ENCODE results near the gene PDE6G.
"Not testable (repeated sequence)": the region's sequence is repeated elsewhere in the genome, so short reads cannot be mapped to it uniquely, and the experiment has no call there.

The PDE6G gene

GRCh38 chr17:81687770-81688541 is 31.6 kb upstream of the PDE6G start:
- no peak for DNase-seq (ENCODE audit: low read depth)

DNA sequence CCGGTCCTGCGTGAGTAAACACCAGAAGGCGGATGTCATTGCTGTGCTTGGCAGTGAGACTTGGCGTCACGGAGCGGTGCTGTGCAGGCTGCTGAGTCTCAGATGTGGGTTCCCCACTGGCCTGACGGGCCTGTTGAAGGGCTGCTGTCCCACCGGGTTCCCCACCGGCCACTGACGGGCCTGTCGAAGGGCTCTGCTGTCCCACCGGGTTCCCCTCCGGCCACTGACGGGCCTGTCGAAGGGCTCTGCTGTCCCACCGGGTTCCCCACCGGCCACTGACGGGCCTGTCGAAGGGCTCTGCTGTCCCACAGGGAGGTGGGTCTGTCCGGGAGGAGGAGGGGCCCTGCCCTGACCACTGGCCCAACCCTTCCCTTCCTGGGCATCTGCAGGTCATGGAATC is 30.3 kb upstream of the PDE6G start:
- DNase-seq (ENCODE audit: low read depth), result no peak

DNA sequence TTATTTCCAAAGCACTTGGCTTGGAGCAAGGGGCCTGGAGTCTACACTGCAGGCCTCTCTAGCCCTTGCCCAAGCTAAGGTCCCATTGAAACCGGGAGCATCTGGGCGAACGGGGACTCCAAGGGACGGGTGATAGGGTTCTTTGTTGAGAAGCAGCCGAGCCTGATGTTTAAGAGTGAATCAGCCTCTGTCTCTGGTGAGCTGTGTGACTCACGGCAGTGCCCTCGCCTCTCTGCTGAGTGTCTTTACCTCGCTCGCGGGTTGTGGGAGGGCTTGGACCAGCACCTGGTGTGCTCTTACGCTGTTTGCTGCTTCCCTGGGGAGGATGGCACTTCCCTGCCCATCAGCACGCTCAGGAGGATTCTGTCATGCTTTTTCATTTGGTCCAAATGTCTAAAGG is 28.8 kb upstream of the PDE6G start:
- no peak for DNase-seq (ENCODE audit: low read depth)

GRCh38 chr17:81684442-81684911 is 28.1 kb upstream of the PDE6G start:
- DNase-seq (ENCODE audit: low read depth), result no peak

DNA sequence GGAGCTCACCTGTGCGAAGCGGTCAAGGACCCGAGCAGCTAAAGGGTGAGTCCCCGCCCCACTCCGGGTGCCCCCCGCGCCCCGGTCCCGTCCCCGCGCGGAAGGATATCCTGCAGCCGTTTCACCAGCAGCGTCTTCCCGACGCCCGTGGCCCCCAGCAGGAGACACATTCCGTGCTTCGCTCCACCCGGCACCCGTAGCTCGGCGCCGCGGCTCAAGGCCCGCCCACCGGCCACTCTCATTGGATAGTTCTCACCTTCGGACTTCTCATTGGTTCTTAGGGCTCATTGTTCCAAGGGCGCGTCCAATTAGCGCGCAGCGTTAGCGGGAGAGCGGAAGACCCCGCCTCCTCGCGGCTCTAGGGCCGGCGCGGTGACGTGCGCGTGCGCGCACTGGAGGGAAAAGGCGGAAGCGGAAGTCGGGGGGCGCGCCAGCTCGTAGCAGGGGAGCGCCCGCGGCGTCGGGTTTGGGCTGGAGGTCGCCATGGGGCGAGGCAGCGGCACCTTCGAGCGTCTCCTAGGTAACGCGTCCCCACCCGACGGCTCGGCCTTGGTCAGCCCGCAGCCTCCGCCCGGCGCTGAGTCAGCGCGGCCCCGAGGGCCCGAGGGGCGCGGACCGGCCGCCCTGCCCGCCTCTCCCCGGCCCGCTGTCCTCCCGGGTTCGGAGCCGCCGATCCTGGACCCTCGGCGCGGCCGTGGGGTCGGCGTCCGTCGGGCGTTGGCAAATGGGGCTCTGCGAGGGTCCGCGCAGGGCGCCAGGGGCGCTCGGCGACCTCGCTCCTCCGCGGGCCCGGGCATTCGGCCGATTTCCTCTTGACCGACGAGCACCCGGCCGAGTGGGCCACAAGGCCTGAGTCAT is 27.5 kb upstream of the PDE6G start, which contains the start of the genes ARL16 and HGS:
TSS of gene ARL16 (minus strand) at position 214 of the 858 bp plus-strand sequence. CDS start at position 170, 44 bp downstream.
TSS of gene HGS (plus strand) at position 428 of the 858 bp plus-strand sequence. CDS start at position 484, 56 bp downstream.
- DNase-seq (ENCODE audit: low read depth), result peak; percentile 99

GRCh38 chr17:81683208-81683583 is 26.9 kb upstream of the PDE6G start:
- no peak for DNase-seq (ENCODE audit: low read depth)

DNA sequence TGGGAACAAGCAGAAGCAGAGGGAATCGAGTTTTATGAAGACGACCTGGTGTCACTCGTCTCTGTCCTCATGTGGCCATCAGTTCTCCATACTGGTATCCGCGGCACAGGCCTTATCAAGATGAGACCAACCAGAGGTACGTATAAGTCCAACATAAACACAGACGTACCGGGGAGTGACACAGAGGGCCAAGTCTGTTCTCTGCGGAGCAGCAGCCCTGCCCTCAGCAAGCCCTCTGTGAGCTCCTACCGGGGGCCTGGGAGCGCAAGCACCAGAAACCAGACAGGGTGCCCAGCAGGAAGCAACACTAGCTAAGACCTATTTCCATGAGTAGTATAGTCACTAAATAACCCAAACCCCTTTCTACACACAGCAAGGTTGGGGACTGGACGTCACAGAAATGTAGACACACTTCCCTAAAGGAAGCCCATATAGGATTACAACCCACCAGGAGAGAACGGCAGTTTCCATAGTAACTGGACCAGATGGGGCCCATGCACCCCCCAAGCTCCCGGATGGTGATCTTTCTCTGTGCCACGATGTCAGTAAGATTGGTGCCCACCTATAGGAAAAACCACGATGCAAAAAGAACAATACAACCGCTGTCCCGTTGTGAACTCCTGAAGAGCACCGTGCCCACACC is 26.3 kb upstream of the PDE6G start:
- no peak for DNase-seq (ENCODE audit: low read depth)

DNA sequence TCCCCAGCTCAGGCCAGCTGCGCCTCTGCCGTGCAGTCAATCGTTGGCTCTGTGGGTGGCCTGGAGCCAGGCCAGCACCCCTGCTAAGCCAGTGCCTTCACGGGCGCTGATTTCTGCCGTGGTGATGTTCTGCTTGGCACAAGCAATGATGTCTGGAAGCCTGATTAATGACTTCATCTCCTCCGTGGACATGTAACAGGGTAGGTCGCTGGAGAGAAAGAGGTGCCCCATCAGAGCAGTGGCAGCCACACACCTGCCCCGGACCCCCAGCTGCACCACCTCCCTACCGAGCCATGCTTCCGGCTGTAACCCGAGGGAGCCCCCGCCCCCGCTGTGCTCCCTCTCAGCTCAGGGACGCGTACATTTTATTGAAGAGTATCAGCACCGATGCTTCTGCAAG is 25.3 kb upstream of the PDE6G start:
- no peak for DNase-seq (ENCODE audit: low read depth)

DNA sequence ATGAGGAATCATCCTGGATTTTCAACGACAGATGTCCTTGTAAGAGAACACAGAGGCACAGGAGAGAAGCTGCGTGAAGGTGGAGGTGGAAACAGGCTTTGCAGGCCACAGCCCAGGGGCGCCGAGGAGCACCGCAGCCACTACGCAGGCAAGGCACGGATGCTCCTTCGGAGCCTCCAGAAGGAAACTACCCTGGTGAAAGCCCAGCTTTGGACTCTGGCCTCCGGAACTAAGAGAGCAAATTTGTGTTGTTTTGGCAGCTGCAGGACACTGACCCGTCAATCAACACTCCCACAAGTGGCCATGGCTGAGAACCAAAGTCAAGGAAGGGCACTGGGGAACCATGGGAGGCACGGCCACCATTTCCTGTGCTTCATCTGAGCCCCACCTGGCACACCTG is 23.8 kb upstream of the PDE6G start:
- DNase-seq (ENCODE audit: low read depth), result no peak

GRCh38 chr17:81676906-81677305 is 20.6 kb upstream of the PDE6G start:
- DNase-seq (ENCODE audit: low read depth), result no peak

DNA sequence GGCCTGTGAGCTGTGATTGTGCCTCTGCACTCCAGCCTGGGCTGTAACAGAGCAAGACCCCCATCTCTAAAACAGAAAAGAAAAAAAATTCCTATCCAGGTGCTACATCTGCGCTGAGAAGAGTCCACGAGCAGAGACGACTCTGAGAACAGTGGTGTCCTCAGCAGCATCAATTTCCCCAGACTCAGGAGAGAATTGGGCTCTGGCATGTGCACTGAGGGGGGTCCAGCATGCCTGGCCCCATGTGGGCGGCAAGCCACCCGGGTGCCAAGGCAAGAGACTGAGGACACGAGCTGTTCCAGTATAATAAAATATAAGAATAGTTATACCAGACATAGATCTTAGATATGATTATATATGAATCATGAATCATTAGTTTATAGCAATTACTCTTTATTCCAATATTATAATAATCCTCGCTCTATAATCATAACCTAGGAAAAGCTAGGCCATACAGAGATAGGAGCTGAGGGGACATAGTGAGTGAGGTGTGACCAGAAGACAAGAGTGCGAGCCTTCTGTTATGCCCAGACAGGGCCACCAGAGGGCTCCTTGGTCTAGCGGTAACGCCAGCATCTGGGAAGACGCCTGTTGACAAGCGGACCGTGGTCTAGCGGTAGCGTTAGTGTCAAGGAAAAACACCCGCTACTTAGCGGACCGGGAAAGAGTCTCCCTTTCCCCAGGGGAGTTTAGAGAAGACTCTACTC is 19.3 kb upstream of the PDE6G start:
- not testable (repeated sequence) for DNase-seq (ENCODE audit: low read depth)

DNA sequence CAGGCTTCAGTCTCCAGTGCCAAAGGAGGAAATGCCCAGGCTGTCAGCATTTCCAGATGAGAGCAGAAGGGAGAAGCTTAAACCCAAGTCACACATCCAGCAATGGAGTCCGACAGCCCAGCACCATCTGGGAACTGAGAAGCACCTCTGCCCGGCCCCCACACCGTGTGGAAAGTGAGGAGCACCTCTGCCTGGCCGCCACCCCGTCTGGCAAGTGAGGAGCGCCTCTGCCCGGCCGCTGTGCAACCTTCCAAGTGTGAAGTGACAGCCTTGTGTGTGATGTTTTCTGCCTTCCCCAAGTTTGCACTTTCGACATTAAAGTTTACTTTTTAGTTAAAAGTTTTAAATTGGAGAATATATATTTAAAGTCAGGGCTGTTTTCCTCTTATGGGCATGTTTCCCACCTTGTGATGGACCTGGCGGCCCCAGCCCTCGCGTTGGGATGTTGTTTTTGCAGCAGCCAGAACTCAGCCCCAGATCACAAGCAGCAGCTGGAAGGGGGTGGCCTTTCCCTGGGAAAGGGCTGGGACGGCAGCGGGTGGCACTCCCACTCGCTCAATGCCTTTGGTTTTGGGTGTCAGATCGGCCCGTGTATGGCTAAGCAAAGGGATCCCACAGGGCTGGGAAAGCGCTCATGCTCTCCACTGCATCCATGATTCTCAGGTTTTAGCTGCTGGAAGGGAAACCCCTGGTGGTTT is 17.4 kb upstream of the PDE6G start:
- DNase-seq (ENCODE audit: low read depth), result no peak

DNA sequence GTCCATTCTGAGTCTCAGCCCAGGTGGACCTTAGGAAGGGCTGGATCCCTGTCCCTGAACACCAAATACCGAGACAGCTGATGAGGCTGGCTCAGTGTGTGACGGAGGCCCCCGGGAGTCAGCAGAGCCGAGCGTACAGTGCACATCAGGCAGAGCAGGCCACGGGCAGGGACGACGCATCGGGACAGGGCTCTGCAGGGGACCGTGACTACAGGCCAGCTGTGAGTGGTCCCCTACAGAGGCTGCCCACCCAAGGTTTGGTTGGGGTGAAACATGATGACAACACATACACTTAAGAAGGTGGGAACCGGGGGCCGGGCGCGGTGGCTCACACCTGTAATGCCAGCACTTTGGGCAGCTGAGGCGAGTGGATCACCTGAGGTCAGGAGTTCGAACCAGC is 16.6 kb upstream of the PDE6G start:
- no peak for DNase-seq (ENCODE audit: low read depth)

GRCh38 chr17:81672504-81672903 is 16.2 kb upstream of the PDE6G start:
- DNase-seq (ENCODE audit: low read depth), result no peak

- DNase-seq (ENCODE audit: low read depth), result no peak
Measured at GRCh38 chr17:81667754-81668153, 11.4 kb upstream of the PDE6G start.

GRCh38 chr17:81666342-81667191 is 10.2 kb upstream of the PDE6G start, which contains the start of the genes CCDC137 and OXLD1:
Gene CCDC137 (plus strand): TSS chr17:81666737. CDS start chr17:81666767, 30 bp downstream.
Gene OXLD1 (minus strand): TSS chr17:81666605. CDS start chr17:81666577, 28 bp downstream.
- DNase-seq (ENCODE audit: low read depth), result peak; percentile 96

- no peak for DNase-seq (ENCODE audit: low read depth)
Measured at GRCh38 chr17:81666092-81666341, 9.7 kb upstream of the PDE6G start.

DNA sequence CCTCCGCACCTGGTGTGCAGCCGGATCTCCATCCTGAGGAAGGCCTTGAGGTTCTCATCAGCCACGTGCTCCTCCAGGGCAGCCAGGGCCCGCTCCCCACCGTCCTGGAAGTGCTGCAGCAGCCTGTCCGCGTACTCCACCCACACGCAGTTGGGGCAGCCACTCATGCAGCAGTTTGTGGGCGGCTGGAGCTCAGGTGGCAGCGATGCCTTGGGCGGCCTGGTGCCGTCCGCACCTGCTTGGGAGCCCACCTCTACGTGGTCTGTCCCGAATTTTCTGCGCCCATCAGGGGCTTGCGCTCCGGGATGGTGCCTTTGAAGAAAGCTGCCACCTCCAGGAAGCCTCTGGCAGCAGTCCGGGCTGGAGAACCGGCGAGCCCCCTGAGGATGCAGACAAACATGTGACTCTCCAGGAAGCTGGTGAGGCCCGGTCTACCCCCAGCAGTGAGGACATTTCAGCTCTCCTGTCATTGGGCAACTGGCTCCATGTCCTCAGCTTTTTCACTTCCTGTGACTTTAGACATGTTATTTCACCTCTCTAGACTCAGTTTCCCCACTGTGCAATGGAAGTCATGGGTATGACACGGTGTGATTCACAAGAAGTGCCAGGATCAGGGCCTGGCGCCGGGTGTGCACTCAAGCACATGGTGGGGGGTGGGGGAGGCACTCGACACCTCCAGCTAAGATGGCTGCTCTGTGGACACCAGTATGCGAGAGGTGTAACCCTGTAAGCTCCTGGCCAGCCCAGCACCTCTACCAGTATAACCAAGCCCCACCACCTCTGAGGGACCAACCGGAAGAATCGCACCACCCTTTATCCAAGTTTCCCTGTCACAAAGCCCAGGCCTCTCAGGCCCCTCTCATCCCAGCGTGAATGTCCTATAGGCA is 9.1 kb upstream of the PDE6G start:
- DNase-seq (ENCODE audit: low read depth), result no peak

DNA sequence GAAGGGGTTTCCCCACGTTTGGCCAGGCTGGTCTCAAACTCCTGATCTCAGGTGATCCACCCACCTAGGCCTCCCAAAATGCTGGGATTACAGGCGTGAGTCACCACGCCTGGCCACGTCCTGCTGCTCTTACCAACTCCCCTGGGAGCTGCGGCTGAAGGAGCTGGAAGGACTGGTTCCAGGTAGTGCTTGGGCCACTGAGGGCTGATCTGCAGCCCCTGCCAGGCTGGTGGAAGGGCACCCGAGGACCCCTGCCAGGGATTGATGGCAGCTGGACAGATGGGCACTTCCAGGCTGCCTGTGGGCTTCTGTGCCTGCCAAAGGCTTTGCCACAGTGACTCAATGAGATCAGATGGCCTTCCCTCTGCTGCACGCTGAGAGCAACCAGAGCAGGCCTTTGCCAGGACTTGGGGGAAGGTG is 7.7 kb upstream of the PDE6G start:
- DNase-seq (ENCODE audit: low read depth), result no peak
